GM21367 (cell line): ENCODE results near the gene INPP4B.
"Not testable (repeated sequence)": the region's sequence is repeated elsewhere in the genome, so short reads cannot be mapped to it uniquely, and the experiment has no call there.

Experiments used
- ATAC-seq: cut with Tn5 transposase; IDR thresholded peaks from one replicate; pipeline ENCODE4 v1.9.1; 2021; ENCODE audit not compliant: unreplicated experiment

The INPP4B gene

DNA sequence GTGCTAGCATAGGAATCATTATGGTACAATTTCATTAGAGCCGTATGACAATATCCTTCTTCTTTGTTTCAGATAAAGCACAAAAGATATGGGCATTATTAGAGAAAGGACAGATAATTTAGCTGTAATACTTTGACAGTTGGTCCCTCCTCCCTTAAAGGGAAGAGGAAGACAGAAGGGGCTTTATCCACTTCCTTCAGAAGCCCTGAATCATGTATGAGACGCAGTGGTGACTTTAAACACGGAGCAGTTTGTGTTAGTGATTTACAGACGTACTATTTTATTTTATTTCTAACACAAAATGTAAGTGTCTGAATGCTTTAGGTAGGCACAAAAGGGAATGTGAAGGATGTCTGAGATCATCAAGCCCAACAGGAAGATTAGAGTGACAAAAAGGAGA, 742.1 kb downstream of the INPP4B start:
- no peak for ATAC-seq

DNA sequence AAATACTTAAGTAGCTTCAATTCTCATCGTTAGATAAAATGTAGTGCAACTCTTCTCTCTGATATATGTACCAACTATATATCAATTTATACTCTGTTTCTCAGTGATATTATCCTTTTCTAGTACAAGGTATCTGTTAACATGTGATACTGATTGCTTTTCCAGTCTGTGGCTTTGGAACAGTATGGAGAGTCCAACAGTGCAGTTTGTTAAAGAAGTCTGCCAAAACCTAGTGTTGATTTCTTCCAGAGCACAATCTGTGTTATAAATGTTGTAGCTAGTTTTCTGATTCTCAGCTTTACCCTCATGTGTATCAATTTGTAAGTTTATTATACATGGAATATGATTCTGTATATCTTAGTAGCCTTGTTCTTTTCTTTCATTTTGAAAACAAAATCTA, 744.7 kb downstream of the INPP4B start:
- ATAC-seq: no peak

GRCh38 chr4:142100941-142101340, 745.2 kb downstream of the INPP4B start:
- no peak for ATAC-seq

- ATAC-seq: no peak
Observed at GRCh38 chr4:142098900-142099545, 747.1 kb downstream of the INPP4B start.

DNA sequence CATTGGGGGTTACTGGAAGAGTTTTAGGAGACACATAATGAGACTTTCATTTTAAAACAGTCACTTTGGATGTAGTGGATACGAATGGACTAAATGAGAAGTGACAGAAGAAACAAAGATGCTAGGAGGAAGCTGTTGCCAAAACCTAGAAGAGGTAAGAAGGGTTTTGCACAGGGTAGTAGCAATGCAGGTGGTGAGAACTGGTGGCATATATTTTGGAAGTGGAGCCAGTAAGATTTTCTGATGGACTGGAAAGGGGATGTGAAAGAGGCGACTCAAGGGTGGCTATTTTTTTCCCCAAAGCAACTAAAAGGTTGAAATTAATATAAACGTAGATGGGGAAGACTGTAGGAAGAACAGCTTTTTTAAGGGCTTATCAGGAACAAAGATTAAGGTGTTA, 747.7 kb downstream of the INPP4B start:
- ATAC-seq: no peak

DNA sequence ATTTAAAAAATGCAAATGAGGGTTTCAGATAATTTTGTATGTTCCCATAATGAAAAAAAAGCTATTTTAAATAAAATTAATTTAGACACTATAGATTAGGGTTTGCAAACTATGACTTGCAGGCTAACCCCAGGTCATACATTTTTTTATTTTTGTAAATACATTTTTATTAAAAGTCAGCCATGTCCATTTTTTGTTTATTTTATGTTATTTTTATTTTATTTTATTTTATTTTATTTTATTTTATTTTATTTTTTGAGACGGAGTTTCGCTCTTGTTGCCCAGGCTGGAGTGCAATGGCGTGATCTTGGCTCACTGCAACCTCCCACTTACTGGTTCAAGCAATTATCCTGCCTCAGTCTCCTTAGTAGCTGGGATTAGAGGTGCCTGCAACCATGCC, 749.1 kb downstream of the INPP4B start:
- no peak for ATAC-seq

- ATAC-seq: no peak
Observed at GRCh38 chr4:142095886-142096605, 750.1 kb downstream of the INPP4B start.

GRCh38 chr4:142092941-142093340, 753.2 kb downstream of the INPP4B start:
- ATAC-seq: no peak

- ATAC-seq: no peak
Observed at GRCh38 chr4:142091691-142092182, 754.4 kb downstream of the INPP4B start.

DNA sequence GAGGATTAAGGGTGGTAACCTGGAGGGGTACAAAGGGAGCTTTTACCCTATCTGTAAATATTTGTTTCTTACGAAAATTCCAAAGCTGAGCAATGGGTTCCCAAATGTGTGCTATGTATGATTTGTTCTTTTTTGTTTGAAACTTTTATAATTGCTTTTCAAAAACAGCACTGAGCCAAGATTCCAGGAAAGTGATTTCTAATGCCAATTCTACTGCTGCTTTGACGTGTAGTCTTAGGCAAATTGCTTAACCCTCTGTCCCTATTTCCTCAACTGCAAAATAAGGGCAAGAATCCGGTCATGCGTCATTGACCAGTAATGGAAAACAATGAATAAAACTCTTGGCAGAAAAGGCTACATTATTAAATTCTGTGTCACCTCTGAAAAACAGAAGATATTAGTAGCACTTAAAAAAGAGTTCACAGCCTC, 755.0 kb downstream of the INPP4B start:
- no peak for ATAC-seq

GRCh38 chr4:142088906-142089305, 757.2 kb downstream of the INPP4B start:
- ATAC-seq: no peak

GRCh38 chr4:142085513-142086292, 760.4 kb downstream of the INPP4B start:
- no peak for ATAC-seq

DNA sequence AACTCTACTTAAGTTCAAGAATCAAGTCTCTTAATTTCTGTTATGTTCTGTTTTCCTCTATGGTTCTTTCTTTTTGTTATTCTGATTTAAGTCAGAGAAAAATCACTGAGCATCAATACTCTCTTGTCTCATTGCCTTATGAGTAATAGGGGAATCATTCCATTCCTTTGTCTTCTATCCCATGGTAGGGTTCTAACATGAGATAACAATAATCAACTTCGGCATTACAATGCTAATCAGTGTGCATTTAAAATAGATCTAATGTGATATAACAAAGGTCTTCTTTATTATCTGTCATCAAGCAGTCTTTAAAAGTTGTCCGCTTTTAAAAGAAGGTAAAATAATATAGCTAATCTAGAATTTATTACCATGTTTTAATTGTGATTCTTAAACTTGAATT, 762.8 kb downstream of the INPP4B start:
- no peak for ATAC-seq

DNA sequence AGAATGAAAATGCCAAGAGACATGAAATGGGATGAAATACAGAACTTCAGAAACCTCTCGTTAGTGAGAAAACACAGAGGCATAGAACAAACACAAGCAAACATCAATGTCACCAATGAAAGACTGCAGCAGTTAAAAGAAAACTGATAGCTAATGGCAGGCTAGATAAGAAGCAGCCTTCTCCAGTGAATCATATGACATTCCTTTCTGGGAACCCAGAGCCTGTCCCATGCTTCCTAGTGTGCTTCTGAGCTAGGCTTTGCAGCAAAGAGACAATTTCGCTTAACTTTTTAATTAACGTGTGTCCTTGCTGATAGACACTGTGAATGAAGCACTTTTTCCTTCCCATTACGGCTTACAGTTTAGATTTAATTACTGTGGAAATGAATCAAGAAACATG, 765.1 kb downstream of the INPP4B start:
- ATAC-seq: no peak

DNA sequence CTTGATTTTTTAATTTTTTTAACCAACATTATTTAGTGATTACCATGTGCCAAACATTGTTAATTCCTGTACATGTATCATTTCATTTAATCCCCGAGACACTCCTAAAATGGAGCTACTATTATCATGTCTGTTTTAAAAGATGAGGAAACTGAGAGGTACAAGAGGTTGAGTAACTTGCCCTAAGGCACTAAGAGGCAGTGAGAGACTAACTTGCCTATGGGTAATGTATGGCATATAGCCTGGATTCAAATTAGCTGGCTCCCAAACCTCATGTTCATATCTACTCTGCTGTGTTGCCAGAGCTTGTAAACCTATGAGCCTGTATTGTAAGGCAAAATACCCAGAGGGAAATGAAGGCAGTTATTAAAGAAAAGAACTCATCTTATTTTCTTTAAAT, 766.1 kb downstream of the INPP4B start:
- ATAC-seq: no peak

DNA sequence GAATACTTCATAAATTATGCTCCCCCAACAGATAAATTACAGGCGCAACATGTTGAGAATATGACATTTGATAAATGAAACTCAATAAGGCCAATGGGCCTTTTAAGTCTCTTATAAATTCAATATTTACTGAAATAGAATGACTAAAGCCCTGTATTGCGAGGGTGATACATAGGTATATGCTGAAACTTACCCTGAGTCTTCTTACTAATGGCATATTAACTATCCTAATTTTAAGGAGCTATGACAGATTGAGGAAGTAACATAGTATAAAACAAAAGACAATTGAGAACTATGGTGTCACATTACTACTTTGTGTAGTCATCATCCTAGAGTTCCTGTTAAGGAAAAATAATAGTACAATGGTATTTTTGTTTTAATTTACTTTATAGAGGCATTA, 769.1 kb downstream of the INPP4B start:
- ATAC-seq: no peak

DNA sequence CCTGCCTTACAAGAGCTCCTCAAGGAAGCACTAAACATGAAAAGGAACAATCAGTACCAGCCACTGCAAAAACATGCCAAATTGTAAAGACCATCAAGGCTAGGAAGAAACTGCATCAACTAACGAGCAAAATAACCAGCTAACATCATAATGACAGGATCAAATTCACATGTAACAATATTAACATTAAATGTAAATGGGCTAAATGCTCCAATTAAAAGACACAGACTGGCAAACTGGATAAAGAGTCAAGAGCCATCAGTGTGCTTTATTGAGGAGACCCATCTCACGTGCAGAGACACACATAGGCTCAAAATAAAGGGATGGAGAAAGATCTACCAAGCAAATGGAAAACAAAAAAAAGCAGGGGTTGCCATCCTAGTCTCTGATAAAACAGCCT, 777.8 kb downstream of the INPP4B start:
- ATAC-seq: not testable (repeated sequence)

GRCh38 chr4:142066562-142066961, 779.5 kb downstream of the INPP4B start:
- not testable (repeated sequence) for ATAC-seq

DNA sequence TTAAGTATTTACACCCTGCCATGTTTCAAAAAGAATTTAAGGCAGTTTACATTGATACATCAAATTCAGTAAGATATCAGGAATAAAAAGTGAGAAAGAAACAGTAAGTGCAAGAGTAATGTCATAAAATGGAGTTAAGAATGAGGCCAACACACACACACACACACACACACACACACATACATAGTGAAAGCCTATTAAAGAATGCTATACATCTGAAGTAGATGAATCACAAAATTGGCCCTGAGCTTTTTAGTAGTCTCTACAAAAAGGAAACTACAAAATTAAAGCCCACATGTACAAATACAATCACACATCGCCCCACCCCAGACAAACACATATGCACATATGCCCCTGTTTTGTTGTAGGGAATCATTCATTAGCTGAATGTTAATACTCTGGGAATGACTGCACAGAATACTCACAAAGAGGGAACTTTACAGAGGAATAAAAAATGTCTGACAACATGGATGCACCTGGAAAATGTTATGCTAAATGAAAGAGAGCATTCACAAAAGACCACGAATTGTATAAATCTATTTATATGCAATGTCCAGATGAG, 780.9 kb downstream of the INPP4B start:
- no peak for ATAC-seq

DNA sequence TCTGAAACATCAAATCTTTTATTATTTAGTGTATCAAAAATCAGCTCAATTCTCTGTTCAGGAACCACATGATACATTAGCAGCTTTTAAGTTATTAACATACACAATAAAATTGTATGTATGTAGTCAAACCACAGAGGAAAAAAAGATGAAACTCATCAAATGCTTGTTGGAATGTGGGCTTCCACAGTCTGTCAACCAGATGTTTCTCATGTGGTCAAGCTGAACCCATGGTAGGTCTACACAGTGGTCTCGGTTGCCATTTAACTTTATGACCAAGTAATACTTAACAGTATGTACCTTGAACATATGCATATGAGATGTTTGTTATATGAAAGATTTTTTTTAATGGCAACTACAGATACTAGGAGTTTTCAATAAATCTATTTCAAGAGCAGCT, 781.9 kb downstream of the INPP4B start:
- no peak for ATAC-seq

- no peak for ATAC-seq
Observed at GRCh38 chr4:142045996-142046395, 800.1 kb downstream of the INPP4B start.
